Measurements from ENCODE around the gene NRN1L. TPM values are rescaled to one million over a fixed set of nuclear protein-coding genes. Genes with fewer than 3 reads are reported as not detected.

Gene NRN1L
- total and polyA plus RNA-seq, 2 donors (not counting 3 experiments of a cell fraction or from before 2014, with no cell fraction given) = 0.37 TPM; not detected in 1

DNA sequence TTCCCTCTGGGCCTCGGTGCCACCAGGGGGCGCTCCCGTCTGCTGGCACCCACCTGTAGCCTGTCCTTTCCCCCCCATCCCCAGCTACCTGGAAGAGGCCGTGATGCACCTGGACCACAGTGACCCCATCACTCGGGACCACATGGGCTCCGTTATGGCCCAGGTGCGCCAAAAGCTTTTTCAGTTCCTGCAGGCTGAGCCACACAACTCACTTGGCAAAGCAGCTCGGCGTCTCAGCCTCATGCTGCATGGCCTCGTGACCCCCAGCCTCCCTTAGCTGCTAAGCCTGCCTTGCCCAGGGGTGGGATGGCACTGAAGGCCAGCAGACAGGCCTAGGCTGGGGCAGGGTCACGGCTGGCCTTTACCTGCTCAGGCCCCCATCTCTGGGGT lies 818 bp upstream of the NRN1L start:
- Histone ChIP-seq H3K9ac (replicated peaks; ENCODE audit: extremely low read depth, insufficient read depth, low read length) (no peak overlapping the region), H2AFZ (ENCODE audit: low read depth, low read length) (no peak overlapping the region), H3K9me1 (replicated peaks; ENCODE audit: control insufficient read depth, extremely low read depth, insufficient read depth, low read length) (no peaks in the 10 kb centered on the region), H4K20me1 (replicated peaks; ENCODE audit: control insufficient read depth, extremely low read depth, insufficient read depth, low read length) (no peaks in the 10 kb centered on the region), H3K9me3 (replicated peaks; ENCODE audit: control insufficient read depth, insufficient read depth, low read length) (no peaks in the 10 kb centered on the region), H3K36me3 (ENCODE audit: control insufficient read depth in 2 of 2, extremely low read depth in 1 of 2, insufficient read depth in 2 of 2, low read length in 2 of 2) (peaks cover 8 to 70% of the 10 kb centered on the region in 2 experiments), H3K4me2 (ENCODE audit: insufficient read depth, low read length) (no peak overlapping the region), H3K79me2 (ENCODE audit: control insufficient read depth, insufficient read depth, low read length) (no peaks in the 10 kb centered on the region), H3K4me1 (ENCODE audit: control insufficient read depth, extremely low read depth, insufficient read depth, low read length) (no peaks in the 10 kb centered on the region), H3K27me3 (ENCODE audit: control insufficient read depth in 2 of 2, insufficient read depth in 2 of 2, low read length in 2 of 2) (no peaks in the 10 kb centered on the region), H3K4me3 (replicated peaks in 1 of 3; ENCODE audit: insufficient read depth in 1 of 3, low read depth in 1 of 3, low read length in 3 of 3) (no peak overlapping the region), H3K27ac (ENCODE audit: insufficient read depth, low read depth, low read length) (no peak overlapping the region)
- no peak for FAIRE-seq
- TF ChIP-seq MYC (IDR thresholded peaks at IDR 0.05; ENCODE audit: low read depth, low read length) (no peak), JUN (IDR thresholded peaks at IDR 0.05; ENCODE audit: borderline replicate concordance, insufficient read depth, insufficient read length, low read depth) (no peak), EZH2 (IDR thresholded peaks at IDR 0.05; ENCODE audit: borderline replicate concordance, low read depth, low read length, severe bottlenecking) (no peak)
- TF ChIP-seq, protein P1, sequence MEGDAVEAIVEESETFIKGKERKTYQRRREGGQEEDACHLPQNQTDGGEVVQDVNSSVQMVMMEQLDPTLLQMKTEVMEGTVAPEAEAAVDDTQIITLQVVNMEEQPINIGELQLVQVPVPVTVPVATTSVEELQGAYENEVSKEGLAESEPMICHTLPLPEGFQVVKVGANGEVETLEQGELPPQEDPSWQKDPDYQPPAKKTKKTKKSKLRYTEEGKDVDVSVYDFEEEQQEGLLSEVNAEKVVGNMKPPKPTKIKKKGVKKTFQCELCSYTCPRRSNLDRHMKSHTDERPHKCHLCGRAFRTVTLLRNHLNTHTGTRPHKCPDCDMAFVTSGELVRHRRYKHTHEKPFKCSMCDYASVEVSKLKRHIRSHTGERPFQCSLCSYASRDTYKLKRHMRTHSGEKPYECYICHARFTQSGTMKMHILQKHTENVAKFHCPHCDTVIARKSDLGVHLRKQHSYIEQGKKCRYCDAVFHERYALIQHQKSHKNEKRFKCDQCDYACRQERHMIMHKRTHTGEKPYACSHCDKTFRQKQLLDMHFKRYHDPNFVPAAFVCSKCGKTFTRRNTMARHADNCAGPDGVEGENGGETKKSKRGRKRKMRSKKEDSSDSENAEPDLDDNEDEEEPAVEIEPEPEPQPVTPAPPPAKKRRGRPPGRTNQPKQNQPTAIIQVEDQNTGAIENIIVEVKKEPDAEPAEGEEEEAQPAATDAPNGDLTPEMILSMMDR (IDR thresholded peaks at IDR 0.05; ENCODE audit: extremely low read depth in 1 of 2, insufficient read depth in 1 of 2, low read depth in 1 of 2, low read length in 2 of 2) = peak; percentile 81 to 94
- DNase-seq (ENCODE audit: low read depth, low spot score) = peak; percentile 48
- ChIA-PET POLR2A (no interaction called here), CTCF (interaction anchor here (0.6 to 5.4 kb wide), 35 partner anchors 9 to 362 kb away, joined by 3 to 106 read pairs (median 6); partner anchors contain the start of genes CTRL, EDC4, NUTF2 and PSKH1)
- dilution Hi-C loops (cut with MboI; ENCODE audit: extremely low pct_ligation_motif_present, low sequenced_read_pairs) (no loop called here), intact Hi-C loops (cut with micrococcal nuclease) (loop anchor here (1.0 to 5.0 kb wide), 3 partner anchors 44 to 178 kb away; no protein-coding TSS in a partner anchor)
- BruUV-seq (replicated peaks) = no TSS peak

DNA sequence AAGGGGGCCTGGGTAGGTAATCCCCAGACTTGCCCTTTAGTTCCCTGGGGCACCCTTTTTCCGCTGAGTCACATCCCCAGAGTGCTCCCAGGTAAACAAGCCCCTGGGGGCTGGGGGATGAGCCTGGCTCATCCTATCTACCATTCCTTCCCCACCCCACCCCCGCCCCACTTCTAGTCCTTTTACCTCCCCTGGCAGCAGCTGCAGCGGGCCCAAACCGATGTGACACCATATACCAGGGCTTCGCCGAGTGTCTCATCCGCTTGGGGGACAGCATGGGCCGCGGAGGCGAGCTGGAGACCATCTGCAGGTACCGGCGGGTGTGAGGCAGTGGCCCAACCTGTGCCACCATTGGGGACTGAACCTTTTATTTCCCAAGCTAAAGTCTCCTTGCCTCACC lies 860 bp downstream of the NRN1L start:
- FAIRE-seq (no peak), DNase-seq (ENCODE audit: low read depth, low spot score) (no peak)
- BruUV-seq (replicated peaks) = no TSS peak
- Histone ChIP-seq H3K4me3 (replicated peaks in 1 of 3; ENCODE audit: insufficient read depth in 1 of 3, low read depth in 1 of 3, low read length in 3 of 3) (no peak overlapping the region), H3K9ac (replicated peaks; ENCODE audit: extremely low read depth, insufficient read depth, low read length) (no peak overlapping the region), H4K20me1 (replicated peaks; ENCODE audit: control insufficient read depth, extremely low read depth, insufficient read depth, low read length) (no peaks in the 10 kb centered on the region), H3K9me1 (replicated peaks; ENCODE audit: control insufficient read depth, extremely low read depth, insufficient read depth, low read length) (no peaks in the 10 kb centered on the region), H3K4me1 (ENCODE audit: control insufficient read depth, extremely low read depth, insufficient read depth, low read length) (no peaks in the 10 kb centered on the region), H3K79me2 (ENCODE audit: control insufficient read depth, insufficient read depth, low read length) (no peaks in the 10 kb centered on the region), H3K27me3 (ENCODE audit: control insufficient read depth in 2 of 2, insufficient read depth in 2 of 2, low read length in 2 of 2) (no peaks in the 10 kb centered on the region), H2AFZ (ENCODE audit: low read depth, low read length) (no peak overlapping the region), H3K27ac (ENCODE audit: insufficient read depth, low read depth, low read length) (no peak overlapping the region), H3K4me2 (ENCODE audit: insufficient read depth, low read length) (no peak overlapping the region), H3K36me3 (ENCODE audit: control insufficient read depth in 2 of 2, extremely low read depth in 1 of 2, insufficient read depth in 2 of 2, low read length in 2 of 2) (peaks cover 3 to 53% of the 10 kb centered on the region in 2 experiments), H3K9me3 (replicated peaks; ENCODE audit: control insufficient read depth, insufficient read depth, low read length) (no peaks in the 10 kb centered on the region)
- ChIA-PET CTCF (interaction anchor here (0.6 to 5.4 kb wide), 4 partner anchors 41 to 155 kb away, joined by 4 to 106 read pairs (median 24); partner anchors contain the start of genes CTRL and PSMB10), POLR2A (no interaction called here)
- TF ChIP-seq JUN (IDR thresholded peaks at IDR 0.05; ENCODE audit: borderline replicate concordance, insufficient read depth, insufficient read length, low read depth) (no peak), EZH2 (IDR thresholded peaks at IDR 0.05; ENCODE audit: borderline replicate concordance, low read depth, low read length, severe bottlenecking) (no peak), POLR2A (IDR thresholded peaks at IDR 0.05; ENCODE audit: low read depth, low read length) (no peak), POLR2AphosphoS5 (IDR thresholded peaks at IDR 0.05; ENCODE audit: insufficient read depth, low read depth, low read length) (no peak), FOS (IDR thresholded peaks at IDR 0.05; ENCODE audit: borderline replicate concordance, insufficient read depth, low read length) (no peak), MYC (IDR thresholded peaks at IDR 0.05; ENCODE audit: low read depth, low read length) (no peak), GATA2 (IDR thresholded peaks at IDR 0.05; ENCODE audit: insufficient read depth, insufficient read length, low read depth, low read length) (no peak)
- TF ChIP-seq, protein P2, sequence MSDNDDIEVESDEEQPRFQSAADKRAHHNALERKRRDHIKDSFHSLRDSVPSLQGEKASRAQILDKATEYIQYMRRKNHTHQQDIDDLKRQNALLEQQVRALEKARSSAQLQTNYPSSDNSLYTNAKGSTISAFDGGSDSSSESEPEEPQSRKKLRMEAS (IDR thresholded peaks at IDR 0.05; ENCODE audit: insufficient read depth, insufficient read length) = no peak
- TF ChIP-seq, protein P1 (IDR thresholded peaks at IDR 0.05; ENCODE audit: extremely low read depth in 1 of 2, insufficient read depth in 1 of 2, low read depth in 1 of 2, low read length in 2 of 2) = no peak
- intact Hi-C loops (cut with micrococcal nuclease) (no loop called here), dilution Hi-C loops (cut with MboI; ENCODE audit: extremely low pct_ligation_motif_present, low sequenced_read_pairs) (no loop called here)
